GM19328 (cell line): ENCODE results near the gene KLF1.
"Not testable (repeated sequence)": the region's sequence is repeated elsewhere in the genome, so short reads cannot be mapped to it uniquely, and the experiment has no call there.

Experiments
- ATAC-seq: cut with Tn5 transposase; IDR thresholded peaks from one replicate; pipeline ENCODE4 v1.9.1; 2021; ENCODE audit warnings: mild to moderate bottlenecking, moderate library complexity; ENCODE audit not compliant: unreplicated experiment

The KLF1 gene

GRCh38 chr19:12886969-12887747 is at the start of gene KLF1:
TSS of gene KLF1 (minus strand) at chr19:12887201. CDS start at chr19:12887140, 61 bp downstream.
- ATAC-seq = no peak

GRCh38 chr19:12936582-12936981 is 49.6 kb upstream of the KLF1 start:
- no peak for ATAC-seq

GRCh38 chr19:12935071-12935470 is 48.1 kb upstream of the KLF1 start:
- ATAC-seq = no peak

- peak; percentile 41 for ATAC-seq
Measured at GRCh38 chr19:12933287-12934072, 46.5 kb upstream of the KLF1 start, which contains the start of gene FARSA. TSS of gene FARSA (minus strand) at chr19:12933711. CDS start at chr19:12933696, 15 bp downstream.

- ATAC-seq = no peak
Measured at GRCh38 chr19:12932392-12933286, 45.6 kb upstream of the KLF1 start.

- no peak for ATAC-seq
Measured at GRCh38 chr19:12930002-12930645, 43.1 kb upstream of the KLF1 start.

GRCh38 chr19:12924621-12925310 is 37.8 kb upstream of the KLF1 start:
- ATAC-seq = no peak

GRCh38 chr19:12922959-12923358 is 36.0 kb upstream of the KLF1 start:
- no peak for ATAC-seq

- no peak for ATAC-seq
Measured at GRCh38 chr19:12921047-12921446, 34.0 kb upstream of the KLF1 start.

- no peak for ATAC-seq
Measured at GRCh38 chr19:12918253-12918652, 31.3 kb upstream of the KLF1 start.

- not testable (repeated sequence) for ATAC-seq
Measured at GRCh38 chr19:12915860-12916259, 28.9 kb upstream of the KLF1 start.

GRCh38 chr19:12913851-12914690 is 27.1 kb upstream of the KLF1 start:
- no peak for ATAC-seq

GRCh38 chr19:12913011-12913561 is 26.1 kb upstream of the KLF1 start:
- ATAC-seq = no peak

GRCh38 chr19:12912571-12912970 is 25.6 kb upstream of the KLF1 start:
- no peak for ATAC-seq

- ATAC-seq = no peak
Measured at GRCh38 chr19:12907166-12907565, 20.2 kb upstream of the KLF1 start.

- no peak for ATAC-seq
Measured at GRCh38 chr19:12899891-12900518, 13.0 kb upstream of the KLF1 start.

- no peak for ATAC-seq
Measured at GRCh38 chr19:12896460-12896859, 9.5 kb upstream of the KLF1 start.

GRCh38 chr19:12893582-12893981 is 6.6 kb upstream of the KLF1 start:
- no peak for ATAC-seq
